Right renal cortex interstitium (tissue), 3 donors: ENCODE results near the gene SLC25A25. TPM values are rescaled to one million over a fixed set of nuclear protein-coding genes. Genes with fewer than 3 reads are reported as not detected.

Source experiments
- DNase-seq, 3 donors: peaks; one replicate each; pipeline ENCODE4 v3.0.0-alpha.2; 2013; ENCODE audit warnings: low read depth in 3 of 3, low spot score in 2 of 3
- polyA plus RNA-seq, 3 donors: library from polyadenylated mRNA; unstranded; fragments of 120-200 nt; gene quantifications; one replicate each; pipeline ENCODE4 v1.2.1, GENCODE V29; 2013; ENCODE audit not compliant: insufficient read length in 3 of 3

SLC25A25 gene
- polyA plus RNA-seq, 3 donors: 12.8 to 14.0 (median 13.4) TPM

GRCh38 chr9:128141604-128142003 is 73.6 kb downstream of the SLC25A25 start:
- no peak for DNase-seq

- DNase-seq: no peak
Measured at GRCh38 chr9:128142061-128142460, 74.0 kb downstream of the SLC25A25 start.

GRCh38 chr9:128142596-128142995 is 74.6 kb downstream of the SLC25A25 start:
- DNase-seq: no peak

GRCh38 chr9:128143525-128144238 is 75.7 kb downstream of the SLC25A25 start:
- no peak for DNase-seq

- DNase-seq: no peak
Measured at GRCh38 chr9:128144239-128145181, 76.5 kb downstream of the SLC25A25 start.

- DNase-seq: no peak
Measured at GRCh38 chr9:128145536-128145935, 77.5 kb downstream of the SLC25A25 start.

- DNase-seq: no peak
Measured at GRCh38 chr9:128145951-128146351, 77.9 kb downstream of the SLC25A25 start.

- DNase-seq: no peak
Measured at GRCh38 chr9:128146591-128147120, 78.6 kb downstream of the SLC25A25 start.

GRCh38 chr9:128148509-128149000 is 80.5 kb downstream of the SLC25A25 start:
- no peak for DNase-seq

GRCh38 chr9:128149001-128149701 is 81.1 kb downstream of the SLC25A25 start, which contains the start of gene LCN2:
LCN2 (plus strand) TSS chr9:128149453; CDS start chr9:128149526, 73 bp downstream.
- DNase-seq: no peak

- DNase-seq: no peak
Measured at GRCh38 chr9:128149951-128150593, 82.0 kb downstream of the SLC25A25 start.

GRCh38 chr9:128150594-128151308 is 82.7 kb downstream of the SLC25A25 start:
- DNase-seq: no peak

GRCh38 chr9:128151309-128152132 is 83.5 kb downstream of the SLC25A25 start:
- DNase-seq: no peak

- no peak for DNase-seq
Measured at GRCh38 chr9:128152133-128153059, 84.4 kb downstream of the SLC25A25 start.

GRCh38 chr9:128153060-128153946 is 85.3 kb downstream of the SLC25A25 start:
- no peak for DNase-seq

GRCh38 chr9:128153947-128154695 is 86.1 kb downstream of the SLC25A25 start:
- DNase-seq: no peak
